ENCODE results near the gene TXNDC11. TPM values are rescaled to one million over a fixed set of nuclear protein-coding genes. Genes with fewer than 3 reads are reported as not detected.

The TXNDC11 gene
- total and polyA plus RNA-seq, 2 experiments from 2014 or later, result 24.5 to 25.9 TPM

DNA sequence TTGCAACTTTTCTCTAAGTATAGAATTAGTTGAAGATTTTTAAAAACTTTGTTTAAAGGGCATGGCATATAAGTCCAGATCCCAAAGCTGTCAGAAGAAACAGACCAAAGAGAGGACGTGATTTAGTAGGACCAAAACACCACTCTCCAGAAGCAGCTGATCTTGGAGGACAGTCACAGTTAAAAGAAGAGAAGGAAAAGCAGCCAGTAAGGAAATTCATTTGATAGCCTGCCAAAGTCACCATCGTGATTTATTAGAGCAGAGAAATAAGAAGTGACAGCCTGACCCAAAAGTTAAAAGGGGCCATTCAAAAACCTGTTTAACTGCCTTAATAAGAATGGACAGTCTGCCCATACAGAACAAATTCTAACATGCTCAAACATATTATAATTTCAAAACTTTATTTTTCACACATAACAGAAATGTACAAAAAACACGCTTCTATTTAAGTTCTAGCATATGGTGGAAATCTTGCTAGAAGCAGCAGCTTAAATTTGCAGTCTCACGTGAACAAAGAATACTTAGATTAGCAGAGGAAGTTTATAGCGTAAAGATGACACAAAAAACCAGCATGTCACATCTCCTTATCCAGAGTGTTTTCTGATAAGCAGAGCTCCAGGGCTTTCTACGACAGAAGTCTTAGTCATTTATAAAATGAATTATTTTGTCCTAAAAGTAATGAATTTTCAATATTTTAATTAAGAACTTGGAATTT lies 37.2 kb downstream of the TXNDC11 start:
- Histone ChIP-seq H3F3A (ENCODE audit: insufficient read depth) (peaks cover 13% of the 10 kb centered on the region), H3K79me2 (ENCODE audit: insufficient read depth) (peaks cover 57% of the 10 kb centered on the region), H3K36me3 (ENCODE audit: low read depth) (0 out of 2 replicates have a peak, but pooled peaks cover 22% of the 10 kb centered on the region), H3K9me3 (ENCODE audit: low read depth) (no peaks in the 10 kb centered on the region), H3K4me3 (no peak overlapping the region), H3K9ac (no peak overlapping the region), H2AFZ (no peak overlapping the region), H3K27ac (no peak overlapping the region), H3K4me2 (ENCODE audit: unreplicated experiment) (no peak overlapping the region), H3K9me2 (ENCODE audit: insufficient read depth) (no peaks in the 10 kb centered on the region), H4K20me1 (ENCODE audit: insufficient read depth) (no peaks in the 10 kb centered on the region), H3K27me3 (replicated peaks; ENCODE audit: insufficient read depth) (no peaks in the 10 kb centered on the region), H3K4me1 (ENCODE audit: insufficient read depth) (peaks cover 14% of the 10 kb centered on the region)
- in situ Hi-C loops (cut with MboI), result no loop called here
- TF ChIP-seq EZH2phosphoT487 (IDR thresholded peaks at IDR 0.05; ENCODE audit: insufficient read depth, low read depth) (no peak), EZH2 (IDR thresholded peaks at IDR 0.05; ENCODE audit: insufficient read depth, poor library complexity, severe bottlenecking) (no peak)
- DNase-seq, result no peak
- WGBS, 2 experiments (ENCODE audit: low coverage in 1 of 2, low lambda C conversion rate in 2 of 2, missing lambda C conversion rate in 2 of 2), result 55 to 57% methylated on average over 6 of the region's 6 CpGs

DNA sequence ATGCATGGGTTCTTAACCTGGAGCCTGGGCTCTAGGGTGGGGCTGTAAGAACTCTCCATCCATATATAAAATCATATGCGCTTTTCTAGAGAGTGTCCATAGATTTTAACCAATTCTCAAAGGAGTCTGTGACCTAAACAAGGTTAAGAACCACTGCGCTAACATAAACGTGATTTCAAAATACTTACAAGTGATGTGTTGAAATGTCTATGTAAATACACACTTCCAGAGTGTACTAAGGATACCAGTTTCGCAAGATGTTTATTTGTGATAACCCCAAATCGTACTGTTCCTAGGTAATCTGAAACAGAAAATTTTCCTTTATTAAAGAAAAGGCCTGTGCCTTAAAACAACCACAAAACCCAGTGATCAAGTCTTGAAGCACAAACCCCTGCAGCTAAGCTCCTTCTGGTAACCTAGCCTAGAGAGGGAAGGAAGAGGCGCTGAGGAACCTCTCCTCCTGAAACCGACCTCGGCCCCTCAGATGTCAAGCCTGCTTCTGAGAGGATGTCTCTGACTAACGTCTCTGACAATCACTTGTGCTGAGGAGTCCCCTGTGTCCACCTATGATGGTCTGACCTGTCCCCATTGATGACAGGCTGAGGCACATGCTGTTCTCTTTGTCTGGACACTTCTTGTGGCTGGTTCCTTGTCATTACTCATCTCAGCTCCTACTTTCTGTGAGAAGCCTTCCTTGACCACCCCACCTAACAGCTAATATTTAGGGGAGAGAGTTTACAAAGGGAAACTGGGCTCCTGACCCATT lies 42.2 kb downstream of the TXNDC11 start:
- in situ Hi-C loops (cut with MboI), result no loop called here
- Histone ChIP-seq H3K9me3 (ENCODE audit: low read depth) (no peaks in the 10 kb centered on the region), H3F3A (ENCODE audit: insufficient read depth) (no peaks in the 10 kb centered on the region), H2AFZ (no peak overlapping the region), H3K9ac (no peak overlapping the region), H3K4me2 (ENCODE audit: unreplicated experiment) (no peak overlapping the region), H3K9me2 (ENCODE audit: insufficient read depth) (no peaks in the 10 kb centered on the region), H4K20me1 (ENCODE audit: insufficient read depth) (peaks cover 4% of the 10 kb centered on the region; the same call in 1 of the 2 replicates), H3K36me3 (ENCODE audit: low read depth) (peaks cover 43% of the 10 kb centered on the region), H3K4me3 (no peak overlapping the region), H3K27ac (no peak overlapping the region), H3K79me2 (ENCODE audit: insufficient read depth) (peaks cover 81% of the 10 kb centered on the region), H3K4me1 (ENCODE audit: insufficient read depth) (no peaks in the 10 kb centered on the region), H3K27me3 (replicated peaks; ENCODE audit: insufficient read depth) (no peaks in the 10 kb centered on the region)
- DNase-seq, result no peak
- 94 to 95% methylated on average over 9 of the region's 9 CpGs for WGBS, 2 experiments (ENCODE audit: low coverage in 1 of 2, low lambda C conversion rate in 2 of 2, missing lambda C conversion rate in 2 of 2)
- no peak for TF ChIP-seq EZH2 (IDR thresholded peaks at IDR 0.05; ENCODE audit: insufficient read depth, poor library complexity, severe bottlenecking)
- TF ChIP-seq EZH2phosphoT487 (IDR thresholded peaks at IDR 0.05; ENCODE audit: insufficient read depth, low read depth), result no peak

DNA sequence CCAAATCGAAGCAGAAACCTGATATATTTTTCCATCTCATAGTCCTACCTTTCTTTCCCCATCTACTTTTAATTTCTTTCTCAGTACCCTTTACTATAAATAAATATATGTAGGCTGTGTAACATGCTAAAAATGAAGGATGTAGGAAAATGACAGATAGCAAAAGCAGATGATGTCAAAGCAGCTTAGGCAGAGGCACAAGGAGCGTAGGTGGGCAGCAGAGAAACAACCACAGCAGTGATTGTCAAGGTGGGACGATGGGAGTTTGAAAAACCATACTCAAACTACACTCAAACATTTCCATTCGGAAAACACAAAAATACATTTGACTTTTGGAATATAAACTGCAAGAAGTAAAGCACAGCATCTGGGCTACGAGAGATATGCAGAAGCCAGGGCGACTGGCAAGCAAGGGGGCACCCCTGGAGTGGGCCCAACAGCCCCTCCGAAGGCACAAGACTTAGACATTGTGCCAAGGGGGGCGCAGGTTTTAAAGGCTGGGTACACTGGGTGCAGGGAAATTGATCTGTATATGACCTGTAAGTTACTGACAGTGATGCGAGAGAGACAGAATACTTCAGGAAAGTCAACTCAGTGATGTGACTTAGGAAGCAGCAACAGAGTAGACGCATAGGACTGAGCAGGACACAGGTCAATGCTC lies 43.3 kb downstream of the TXNDC11 start:
- in situ Hi-C loops (cut with MboI), result loop anchor here (25.0 kb wide), 1 partner anchor 737 kb away; no protein-coding TSS in a partner anchor
- Histone ChIP-seq H3K4me2 (ENCODE audit: unreplicated experiment) (no peak overlapping the region), H3K4me1 (ENCODE audit: insufficient read depth) (no peaks in the 10 kb centered on the region), H3K9ac (no peak overlapping the region), H3F3A (ENCODE audit: insufficient read depth) (no peaks in the 10 kb centered on the region), H3K4me3 (no peak overlapping the region), H3K36me3 (ENCODE audit: low read depth) (peaks cover 49% of the 10 kb centered on the region), H3K27me3 (replicated peaks; ENCODE audit: insufficient read depth) (no peaks in the 10 kb centered on the region), H3K27ac (no peak overlapping the region), H4K20me1 (ENCODE audit: insufficient read depth) (peaks cover 4% of the 10 kb centered on the region; the same call in 1 of the 2 replicates), H3K9me2 (ENCODE audit: insufficient read depth) (no peaks in the 10 kb centered on the region), H2AFZ (no peak overlapping the region), H3K79me2 (ENCODE audit: insufficient read depth) (peaks cover 83% of the 10 kb centered on the region), H3K9me3 (ENCODE audit: low read depth) (no peaks in the 10 kb centered on the region)
- TF ChIP-seq EZH2phosphoT487 (IDR thresholded peaks at IDR 0.05; ENCODE audit: insufficient read depth, low read depth) (no peak), EZH2 (IDR thresholded peaks at IDR 0.05; ENCODE audit: insufficient read depth, poor library complexity, severe bottlenecking) (no peak)
- no peak for DNase-seq
- WGBS, 2 experiments (ENCODE audit: low coverage in 1 of 2, low lambda C conversion rate in 2 of 2, missing lambda C conversion rate in 2 of 2), result 89 to 92% methylated on average over 10 of the region's 10 CpGs

DNA sequence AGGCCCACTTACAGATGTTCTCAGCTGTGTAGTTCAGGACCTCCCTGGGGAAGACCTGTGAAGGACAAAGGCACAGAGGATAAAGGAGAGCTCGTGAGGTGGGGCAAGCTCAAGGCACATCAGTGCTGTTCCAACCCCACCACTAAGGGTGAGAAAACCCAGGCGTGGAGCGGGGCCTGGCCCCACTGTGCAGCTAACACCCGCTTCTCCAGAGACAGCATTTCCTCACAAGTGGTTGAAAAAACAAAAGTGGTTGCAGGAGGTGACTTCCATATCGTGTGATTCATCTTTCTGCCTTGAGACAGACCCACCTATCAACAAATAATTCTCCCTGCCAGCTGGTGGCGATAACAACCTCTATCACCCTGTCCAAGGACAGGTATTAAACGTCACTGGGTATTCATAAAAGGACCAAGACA lies 44.4 kb downstream of the TXNDC11 start:
- peaks cover 81% of the 10 kb centered on the region for H3K79me2 ChIP-seq (ENCODE audit: insufficient read depth)
- no peaks in the 10 kb centered on the region for H3K27me3 ChIP-seq (replicated peaks; ENCODE audit: insufficient read depth)
- peaks cover 4% of the 10 kb centered on the region; the same call in 1 of the 2 replicates for H4K20me1 ChIP-seq (ENCODE audit: insufficient read depth)
- no peaks in the 10 kb centered on the region for H3K9me3 ChIP-seq (ENCODE audit: low read depth)
- in situ Hi-C loops (cut with MboI), result loop anchor here (25.0 kb wide), 1 partner anchor 736 kb away; no protein-coding TSS in a partner anchor
- H3K36me3 ChIP-seq (ENCODE audit: low read depth), result peaks cover 51% of the 10 kb centered on the region
- DNase-seq, result peak; percentile 27
- no peak overlapping the region for H3K9ac ChIP-seq
- H3K27ac ChIP-seq, result no peak overlapping the region
- no peaks in the 10 kb centered on the region for H3F3A ChIP-seq (ENCODE audit: insufficient read depth)
- no peak overlapping the region for H3K4me2 ChIP-seq (ENCODE audit: unreplicated experiment)
- no peak overlapping the region for H2AFZ ChIP-seq
- H3K4me1 ChIP-seq (ENCODE audit: insufficient read depth), result no peaks in the 10 kb centered on the region
- no peaks in the 10 kb centered on the region for H3K9me2 ChIP-seq (ENCODE audit: insufficient read depth)
- H3K4me3 ChIP-seq, result no peak overlapping the region
- 70 to 72% methylated on average over 7 of the region's 7 CpGs for WGBS, 2 experiments (ENCODE audit: low coverage in 1 of 2, low lambda C conversion rate in 2 of 2, missing lambda C conversion rate in 2 of 2)
- TF ChIP-seq EZH2phosphoT487 (IDR thresholded peaks at IDR 0.05; ENCODE audit: insufficient read depth, low read depth), result no peak
- TF ChIP-seq EZH2 (IDR thresholded peaks at IDR 0.05; ENCODE audit: insufficient read depth, poor library complexity, severe bottlenecking), result no peak

Measured in GM23248 (cell line).